ENCODE measurements around the gene MZB1.

DNA sequence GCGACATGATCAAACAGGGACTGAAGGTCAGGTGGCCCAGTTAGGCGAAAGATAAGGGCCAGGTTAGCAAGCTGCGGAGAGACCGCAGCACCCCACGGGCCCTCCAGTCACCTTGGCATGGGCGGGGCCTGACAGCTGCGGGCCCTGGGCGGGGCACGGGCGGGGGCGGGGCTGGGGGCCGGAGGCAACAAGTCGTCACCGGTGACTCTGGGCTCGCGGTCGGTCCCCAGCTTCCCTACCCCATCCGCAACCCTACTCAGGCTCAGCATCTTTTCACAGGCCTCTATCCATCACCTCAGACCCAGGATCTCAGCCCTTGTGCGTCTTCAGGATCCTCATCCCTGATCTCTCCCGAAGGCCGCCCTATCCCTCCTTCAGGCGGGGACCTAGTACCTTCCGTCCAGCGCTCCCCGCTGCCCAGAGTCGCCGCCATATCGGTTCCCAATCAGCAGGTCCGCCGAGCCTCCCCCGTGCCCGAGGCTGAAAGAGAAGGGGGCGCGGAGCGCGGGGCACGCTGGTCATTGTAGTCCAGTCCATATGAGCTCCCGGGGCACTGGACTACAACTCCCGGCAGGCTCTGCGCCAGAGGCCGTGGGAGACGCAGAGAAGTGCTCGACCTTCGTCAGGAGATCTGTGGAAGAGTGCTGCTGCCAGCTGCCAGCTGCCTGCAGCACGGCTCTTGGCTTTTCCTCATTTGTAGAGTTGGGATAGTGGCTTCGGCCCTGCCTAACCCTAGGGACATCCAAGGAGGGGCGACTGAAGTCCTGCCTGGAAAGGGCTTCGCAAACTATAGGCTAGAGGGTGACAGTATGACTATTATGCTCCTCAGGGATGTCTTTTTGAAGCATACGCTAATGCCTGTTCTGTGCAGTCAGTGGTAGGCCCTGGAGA is 49.5 kb upstream of the MZB1 start, which contains the start of gene DNAJC18:
- TF ChIP-seq, protein P1, sequence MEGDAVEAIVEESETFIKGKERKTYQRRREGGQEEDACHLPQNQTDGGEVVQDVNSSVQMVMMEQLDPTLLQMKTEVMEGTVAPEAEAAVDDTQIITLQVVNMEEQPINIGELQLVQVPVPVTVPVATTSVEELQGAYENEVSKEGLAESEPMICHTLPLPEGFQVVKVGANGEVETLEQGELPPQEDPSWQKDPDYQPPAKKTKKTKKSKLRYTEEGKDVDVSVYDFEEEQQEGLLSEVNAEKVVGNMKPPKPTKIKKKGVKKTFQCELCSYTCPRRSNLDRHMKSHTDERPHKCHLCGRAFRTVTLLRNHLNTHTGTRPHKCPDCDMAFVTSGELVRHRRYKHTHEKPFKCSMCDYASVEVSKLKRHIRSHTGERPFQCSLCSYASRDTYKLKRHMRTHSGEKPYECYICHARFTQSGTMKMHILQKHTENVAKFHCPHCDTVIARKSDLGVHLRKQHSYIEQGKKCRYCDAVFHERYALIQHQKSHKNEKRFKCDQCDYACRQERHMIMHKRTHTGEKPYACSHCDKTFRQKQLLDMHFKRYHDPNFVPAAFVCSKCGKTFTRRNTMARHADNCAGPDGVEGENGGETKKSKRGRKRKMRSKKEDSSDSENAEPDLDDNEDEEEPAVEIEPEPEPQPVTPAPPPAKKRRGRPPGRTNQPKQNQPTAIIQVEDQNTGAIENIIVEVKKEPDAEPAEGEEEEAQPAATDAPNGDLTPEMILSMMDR (IDR thresholded peaks at IDR 0.05), result no peak
- TF ChIP-seq POLR2A (IDR thresholded peaks at IDR 0.05), result no peak

Data from vagina (tissue), 2 donors.